Fibroblast of lung (primary cell): ENCODE data around the gene C10orf90.
"Not testable (repeated sequence)": the region's sequence is repeated elsewhere in the genome, so short reads cannot be mapped to it uniquely, and the experiment has no call there.

Experiments used
- CTCF ChIP-seq, 2 donors: IDR thresholded peaks in 1 of 2; conservative IDR thresholded peaks in 1 of 2; 1 replicate in 1 of 2; 2 replicates in 1 of 2; pipeline ENCODE4 v1.5.1; 2011 to 2012; ENCODE audit warnings: low read length in 2 of 2, control low read depth in 1 of 2, inconsistent platforms in 1 of 2, low read depth in 1 of 2, mild to moderate bottlenecking in 1 of 2
- EZH2 ChIP-seq: IDR thresholded peaks from 2 replicates; pipeline ENCODE4 v1.5.1; 2012; ENCODE audit warnings: low read length, control low read depth, mild to moderate bottlenecking; ENCODE audit errors: missing control alignments

DNA sequence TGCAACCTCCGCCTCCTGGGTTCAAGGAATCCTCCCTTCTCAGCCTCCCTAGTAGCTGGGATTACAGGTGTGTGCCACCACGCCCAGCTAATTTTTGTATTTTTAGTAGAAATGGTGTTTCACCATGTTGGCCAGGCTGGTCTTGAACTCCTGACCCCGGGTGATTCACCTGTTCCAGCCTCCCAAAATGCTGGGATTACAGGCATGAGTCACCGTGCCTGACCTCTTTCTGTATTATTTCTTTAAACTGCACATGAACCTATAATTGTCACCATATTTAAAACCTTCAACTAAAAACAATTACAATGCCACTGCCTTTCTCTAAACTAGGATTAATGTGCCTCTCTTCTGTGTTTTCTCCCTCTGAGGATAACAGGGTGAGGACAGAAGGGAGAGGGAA, 119.9 kb downstream of the C10orf90 start:
- TF ChIP-seq CTCF (conservative IDR thresholded peaks at IDR 0.05 in 1 of 2, IDR thresholded peaks at IDR 0.05 in 1 of 2; ENCODE audit: low read depth in 1 of 2, low read length in 2 of 2); EZH2: not testable (repeated sequence)
